Sigmoid colon (tissue), 7 donors: ENCODE measurements around the gene MMP24. TPM values are rescaled to one million over a fixed set of nuclear protein-coding genes. Genes with fewer than 3 reads are reported as not detected.
A peak's percentile ranks its signal among the peaks of the same experiment; 100 is the strongest.

ENCODE experiments used
- DNase-seq: peaks from one replicate; pipeline ENCODE4 v3.0.0-alpha.2; 2019
- H3K27ac ChIP-seq, 4 donors: fragments of 200-600 bp; sonication (generic); one replicate each; pipeline ENCODE4 v1.5.1; 2016 to 2019; ENCODE audit warnings: mild to moderate bottlenecking in 1 of 4
- H3K27me3 ChIP-seq, 3 donors: fragments of 200-600 bp; sonication (generic); one replicate each; pipeline ENCODE4 v1.5.1; 2019; ENCODE audit warnings: mild to moderate bottlenecking in 1 of 3
- H3K36me3 ChIP-seq, 4 donors: fragments of 200-600 bp; sonication (generic); one replicate each; pipeline ENCODE4 v1.5.1; 2016 to 2019
- H3K4me1 ChIP-seq, 4 donors: fragments of 200-600 bp; sonication (generic); one replicate each; pipeline ENCODE4 v1.5.1; 2017 to 2019
- H3K4me3 ChIP-seq, 4 donors: fragments of 200-600 bp; sonication (generic); one replicate each; pipeline ENCODE4 v1.5.1; 2017 to 2019; ENCODE audit warnings: mild to moderate bottlenecking in 2 of 4, moderate library complexity in 1 of 4
- H3K9me3 ChIP-seq, 4 donors: fragments of 200-600 bp in 3 of 4; sonication (generic) in 3 of 4; one replicate each; pipeline versions ENCODE4 v1.5.1 to v1.6.1; 2013 to 2019
- EP300 ChIP-seq, 4 donors: sonication (generic); formaldehyde crosslinking; IDR thresholded peaks; one replicate each; pipeline ENCODE4 v1.6.1; 2017; ENCODE audit warnings: antibody characterized with exemption in 4 of 4
- POLR2A ChIP-seq, 2 donors: fragments of 450-650 bp; IDR thresholded peaks; one replicate each; pipeline ENCODE4 v1.6.1; 2016; ENCODE audit warnings: antibody characterized with exemption in 2 of 2, mild to moderate bottlenecking in 2 of 2, moderate library complexity in 2 of 2
- POLR2AphosphoS5 ChIP-seq, 4 donors: sonication (generic); formaldehyde crosslinking; IDR thresholded peaks; one replicate each; pipeline ENCODE4 v1.6.1; 2017; ENCODE audit warnings: antibody characterized with exemption in 4 of 4
- WGBS, 2 donors: extraction: QIAGEN DNeasy Blood & Tissue Kit; methylation state at CpG; one replicate each; pipeline ENCODE4 v1.1.7; 2013; 5-methylcytosine and 5-hydroxymethylcytosine counted together
- intact Hi-C: fragments of 100-400 bp; cut with DNase I; formaldehyde crosslinking; loops from one replicate; pipeline ENCODE4 v1.15.1; 2023
- polyA plus RNA-seq, 3 donors: library from polyadenylated mRNA; stranded (reverse); fragments of 200-250 nt; gene quantifications; one replicate each; pipeline ENCODE4 v1.2.3, GENCODE V29; 2013
- total RNA-seq, 4 donors: library from RNA; depleted of rRNA; stranded (reverse); fragments of >200 nt; gene quantifications; one replicate each; pipeline ENCODE4 v1.1.0, GENCODE V29; 2016
- TF ChIP-seq, protein P1 (sequence below), 4 experiments: fragments of 450-650 bp in 3 of 4; fragments of 200-600 bp in 1 of 4; IDR thresholded peaks; one replicate each; pipeline ENCODE4 v1.5.1; 2016 to 2019; ENCODE audit warnings: antibody characterized with exemption in 4 of 4, mild to moderate bottlenecking in 3 of 4, moderate library complexity in 2 of 4
- donor health status: healthy with polysubstance abuse.
- donor health status: Bipolar disorder and iron deficiency.
- donor health status: healthy.

The MMP24 gene
- total and polyA plus RNA-seq, 7 donors: under 0.01 to 1.4 (median 0.46) TPM

DNA sequence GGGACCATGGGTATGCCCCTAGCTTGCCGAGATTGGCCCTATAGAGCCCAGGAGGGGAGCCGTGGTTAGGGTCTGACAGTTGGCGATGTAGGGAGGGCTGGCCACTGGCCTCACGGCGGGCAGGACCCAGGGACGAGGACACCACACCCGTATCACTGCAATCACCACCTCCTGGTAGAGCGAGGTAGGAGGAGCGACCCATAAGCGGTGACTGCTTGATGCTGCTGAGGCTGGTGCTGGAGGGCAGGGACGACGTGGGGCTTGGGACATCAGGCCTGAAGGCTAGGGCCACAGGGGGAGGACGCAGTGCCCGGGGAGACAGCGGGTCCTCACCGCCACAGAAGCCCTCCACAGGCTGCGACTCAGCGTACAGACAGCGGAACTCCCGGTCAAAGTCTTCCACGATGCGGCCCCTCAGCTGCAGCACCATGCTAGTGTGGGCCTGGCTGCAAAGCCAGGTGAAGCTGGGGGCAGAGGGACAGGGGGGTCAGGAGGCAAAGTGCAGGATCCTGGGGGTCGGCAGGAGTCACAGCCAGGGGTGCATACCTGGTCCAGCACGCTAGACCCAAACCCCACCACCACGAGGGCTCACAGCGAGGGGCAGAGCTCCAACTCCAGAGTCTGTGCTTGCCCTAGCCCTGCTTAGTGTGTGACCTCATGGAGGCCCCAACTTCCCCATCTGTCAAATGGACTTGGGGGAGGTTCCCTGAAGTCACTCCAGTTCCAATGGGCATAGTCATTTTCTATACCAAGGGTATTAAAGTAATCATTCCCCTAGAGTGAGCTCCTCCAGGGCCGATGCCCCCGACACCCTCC is 61.2 kb downstream of the MMP24 start:
- H3K9me3 ChIP-seq: no peaks in the 10 kb centered on the region
- H3K4me1 ChIP-seq: peaks cover 0 to 23% (median 18%) of the 10 kb centered on the region in 4 donors
- intact Hi-C loops: no loop called here
- TF ChIP-seq POLR2A (IDR thresholded peaks at IDR 0.05) (no peak), POLR2AphosphoS5 (IDR thresholded peaks at IDR 0.05) (no peak), EP300 (IDR thresholded peaks at IDR 0.05) (no peak)
- TF ChIP-seq, protein P1, sequence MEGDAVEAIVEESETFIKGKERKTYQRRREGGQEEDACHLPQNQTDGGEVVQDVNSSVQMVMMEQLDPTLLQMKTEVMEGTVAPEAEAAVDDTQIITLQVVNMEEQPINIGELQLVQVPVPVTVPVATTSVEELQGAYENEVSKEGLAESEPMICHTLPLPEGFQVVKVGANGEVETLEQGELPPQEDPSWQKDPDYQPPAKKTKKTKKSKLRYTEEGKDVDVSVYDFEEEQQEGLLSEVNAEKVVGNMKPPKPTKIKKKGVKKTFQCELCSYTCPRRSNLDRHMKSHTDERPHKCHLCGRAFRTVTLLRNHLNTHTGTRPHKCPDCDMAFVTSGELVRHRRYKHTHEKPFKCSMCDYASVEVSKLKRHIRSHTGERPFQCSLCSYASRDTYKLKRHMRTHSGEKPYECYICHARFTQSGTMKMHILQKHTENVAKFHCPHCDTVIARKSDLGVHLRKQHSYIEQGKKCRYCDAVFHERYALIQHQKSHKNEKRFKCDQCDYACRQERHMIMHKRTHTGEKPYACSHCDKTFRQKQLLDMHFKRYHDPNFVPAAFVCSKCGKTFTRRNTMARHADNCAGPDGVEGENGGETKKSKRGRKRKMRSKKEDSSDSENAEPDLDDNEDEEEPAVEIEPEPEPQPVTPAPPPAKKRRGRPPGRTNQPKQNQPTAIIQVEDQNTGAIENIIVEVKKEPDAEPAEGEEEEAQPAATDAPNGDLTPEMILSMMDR (IDR thresholded peaks at IDR 0.05): no peak
- peaks cover 0 to 4% (median 0%) of the 10 kb centered on the region in 3 donors for H3K27me3 ChIP-seq
- no peak overlapping the region for H3K4me3 ChIP-seq
- no peak overlapping the region for H3K27ac ChIP-seq
- DNase-seq: peak; percentile 65
- 91% methylated on average over 28 of the region's 28 CpGs for WGBS, 2 donors
- no peaks in the 10 kb centered on the region for H3K36me3 ChIP-seq

DNA sequence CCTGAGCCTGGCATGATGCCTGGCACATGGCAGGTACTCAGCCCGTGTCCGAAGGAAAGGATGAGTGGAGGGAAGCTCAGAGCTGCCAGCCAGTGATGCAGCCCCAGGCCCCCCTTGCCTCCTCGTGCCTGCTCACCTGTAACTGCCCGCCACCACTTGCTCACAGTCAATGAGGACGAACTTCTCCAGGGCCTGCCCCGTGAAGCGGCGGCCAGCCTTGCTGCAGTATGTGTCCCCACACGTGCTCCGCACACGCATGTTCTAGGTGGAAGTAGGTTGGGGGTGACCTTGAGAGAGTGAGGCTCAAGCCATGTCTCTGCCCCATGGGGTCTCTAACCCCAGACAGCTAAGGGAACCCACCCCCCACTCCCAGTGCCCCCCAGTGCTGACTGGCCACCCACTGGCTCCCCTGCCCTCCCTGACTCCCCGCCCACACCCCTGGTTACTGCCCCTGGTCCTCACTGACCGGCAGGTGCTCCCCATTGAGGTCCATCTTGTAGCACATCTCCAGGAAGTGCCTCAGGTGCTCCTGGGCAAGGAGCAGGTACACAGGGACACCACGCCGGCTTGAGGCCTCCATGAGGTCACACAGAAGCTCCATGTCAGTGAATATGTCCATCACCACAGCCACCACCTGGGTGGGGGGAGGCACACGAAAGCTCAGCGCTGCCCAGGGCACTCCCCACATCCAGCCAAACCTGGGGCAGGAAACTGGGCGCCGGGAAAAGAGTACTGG is 62.0 kb downstream of the MMP24 start:
- intact Hi-C loops: no loop called here
- WGBS, 2 donors: 88 to 91% methylated on average over 19 of the region's 19 CpGs
- peaks cover 0 to 4% (median 0%) of the 10 kb centered on the region in 3 donors for H3K27me3 ChIP-seq
- no peak for TF ChIP-seq EP300 (IDR thresholded peaks at IDR 0.05)
- no peak for TF ChIP-seq POLR2A (IDR thresholded peaks at IDR 0.05)
- TF ChIP-seq, protein P1 (IDR thresholded peaks at IDR 0.05): no peak
- TF ChIP-seq POLR2AphosphoS5 (IDR thresholded peaks at IDR 0.05): no peak
- no peak overlapping the region for H3K4me3 ChIP-seq
- H3K36me3 ChIP-seq: no peaks in the 10 kb centered on the region
- H3K9me3 ChIP-seq: no peaks in the 10 kb centered on the region
- DNase-seq: no peak
- H3K27ac ChIP-seq: no peak overlapping the region
- H3K4me1 ChIP-seq: peaks cover 0 to 15% (median 10%) of the 10 kb centered on the region in 4 donors

DNA sequence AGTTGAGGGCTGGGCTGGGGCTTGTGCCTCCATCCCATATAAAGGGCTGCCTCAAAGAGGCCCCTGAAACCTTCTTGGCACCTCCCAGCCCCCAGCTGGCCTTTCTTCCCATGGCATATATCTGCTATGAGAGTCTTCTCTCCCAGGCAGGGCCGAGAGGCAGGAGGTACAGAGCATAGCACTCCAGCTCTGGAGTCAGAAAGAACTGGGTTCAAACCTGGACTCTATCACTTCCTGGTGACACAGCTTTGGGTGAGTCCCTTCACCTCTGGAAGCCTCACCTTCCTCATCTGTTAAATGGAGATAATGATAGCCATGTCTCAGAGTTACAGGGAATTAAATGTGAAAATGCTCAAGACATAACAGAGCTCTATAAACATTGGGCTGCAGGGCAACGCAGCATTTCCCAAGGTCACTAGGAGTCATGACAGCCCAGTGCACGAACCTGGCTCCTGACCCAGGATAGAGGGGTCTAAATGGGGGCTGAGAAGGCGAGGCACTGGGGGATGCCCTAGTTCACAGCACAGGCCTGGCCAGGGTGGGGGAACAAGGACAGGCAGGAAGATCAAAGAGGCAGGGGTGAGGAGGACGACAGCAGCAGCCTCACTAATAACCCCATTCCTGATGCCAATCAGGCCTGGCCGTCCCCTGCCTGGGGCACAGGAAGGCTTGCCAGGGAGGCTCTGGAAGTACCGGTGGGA is 63.8 kb downstream of the MMP24 start:
- no peaks in the 10 kb centered on the region for H3K9me3 ChIP-seq
- H3K36me3 ChIP-seq: no peaks in the 10 kb centered on the region
- intact Hi-C loops: no loop called here
- no peak for DNase-seq
- 78 to 79% methylated on average over 7 of the region's 7 CpGs for WGBS, 2 donors
- no peak for TF ChIP-seq POLR2AphosphoS5 (IDR thresholded peaks at IDR 0.05)
- TF ChIP-seq EP300 (IDR thresholded peaks at IDR 0.05): no peak
- TF ChIP-seq, protein P1 (IDR thresholded peaks at IDR 0.05): no peak
- TF ChIP-seq POLR2A (IDR thresholded peaks at IDR 0.05): no peak
- H3K27ac ChIP-seq: no peak overlapping the region
- H3K4me1 ChIP-seq: peaks cover 0 to 1% (median under 1%) of the 10 kb centered on the region in 4 donors
- peaks cover 0 to 4% (median 0%) of the 10 kb centered on the region in 3 donors for H3K27me3 ChIP-seq
- H3K4me3 ChIP-seq: no peak overlapping the region

DNA sequence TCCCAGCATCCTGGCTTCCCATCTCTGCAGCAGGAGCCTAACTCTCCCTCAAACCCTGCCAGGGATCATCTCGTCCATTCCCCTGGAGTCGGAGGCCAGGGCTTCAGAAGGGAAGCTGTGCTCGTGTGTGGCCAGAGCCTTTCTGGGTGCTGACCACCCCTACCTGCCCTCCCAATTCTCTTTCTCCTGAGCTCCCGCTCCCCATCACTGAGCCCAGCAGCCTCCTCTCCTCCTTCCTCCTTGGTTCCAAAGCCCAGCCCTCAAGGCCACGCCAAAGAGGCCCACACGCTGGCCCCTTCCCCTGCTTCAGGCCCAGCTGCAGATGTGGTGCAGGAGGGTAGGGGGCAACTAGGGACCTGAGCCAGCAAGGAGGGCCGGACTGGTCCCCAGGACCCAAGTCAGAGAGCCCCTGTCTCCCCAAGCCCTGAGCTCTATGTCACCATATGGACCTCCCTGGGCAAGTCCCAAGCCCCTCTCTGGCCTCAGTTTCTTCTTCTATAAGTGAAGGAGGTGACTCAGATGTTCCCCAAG is 64.5 kb downstream of the MMP24 start:
- H3K4me3 ChIP-seq: no peak overlapping the region
- H3K9me3 ChIP-seq: no peaks in the 10 kb centered on the region
- 83 to 88% methylated on average over 7 of the region's 7 CpGs for WGBS, 2 donors
- TF ChIP-seq, protein P1 (IDR thresholded peaks at IDR 0.05): no peak
- no peak for TF ChIP-seq POLR2AphosphoS5 (IDR thresholded peaks at IDR 0.05)
- peaks cover 0 to 4% (median 0%) of the 10 kb centered on the region in 3 donors for H3K27me3 ChIP-seq
- H3K27ac ChIP-seq: no peak overlapping the region
- intact Hi-C loops: no loop called here
- H3K4me1 ChIP-seq: no peaks in the 10 kb centered on the region
- DNase-seq: no peak
- no peaks in the 10 kb centered on the region for H3K36me3 ChIP-seq
